Ureter (tissue), 1 donor: ENCODE measurements around the gene TCEAL5. TPM values are rescaled to one million over a fixed set of nuclear protein-coding genes. Genes with fewer than 3 reads are reported as not detected.
"Not testable (repeated sequence)": the region's sequence is repeated elsewhere in the genome, so short reads cannot be mapped to it uniquely, and the experiment has no call there.

Experiments
- DNase-seq: peaks from one replicate; pipeline ENCODE4 v3.0.0-alpha.2; 2020; ENCODE audit warnings: low spot score
- total RNA-seq: library from RNA; stranded (reverse); gene quantifications from one replicate; pipeline ENCODE4 v1.2.4, GENCODE V29; 2023
- donor health status: DM: yes; HTN: yes; CAD: no.

The TCEAL5 gene
- total RNA-seq, 1 donor from 2014 or later, result 1.1 TPM

- no peak for DNase-seq
Observed at GRCh38 chrX:103234869-103235268, 41.7 kb downstream of the TCEAL5 start.

GRCh38 chrX:103233263-103233662, 43.3 kb downstream of the TCEAL5 start:
- DNase-seq, result no peak

- not testable (repeated sequence) for DNase-seq
Observed at GRCh38 chrX:103225918-103226317, 50.6 kb downstream of the TCEAL5 start.

Other genes with a start within 250 kb of the TCEAL5 start
- 2.4 TPM for gene BEX1, start 212.6 kb downstream of the TCEAL5 start, total RNA-seq
- 1.9 TPM for gene NXF3, start 183.6 kb downstream of the TCEAL5 start, total RNA-seq
- 51.2 TPM for gene BEX4, start 61.6 kb downstream of the TCEAL5 start, total RNA-seq
- 54.7 TPM for gene TCEAL8, start 21.6 kb downstream of the TCEAL5 start, total RNA-seq
- gene BEX2, start 34.2 kb upstream of the TCEAL5 start, total RNA-seq, result 16.5 TPM
- 7.9 TPM for gene TCEAL7, start 53.5 kb upstream of the TCEAL5 start, total RNA-seq
- gene TCEAL9, start 79.8 kb upstream of the TCEAL5 start, total RNA-seq, result 52.1 TPM
- 111 TPM for gene BEX3, start 99.8 kb upstream of the TCEAL5 start, total RNA-seq
- gene RAB40A, start 242.7 kb upstream of the TCEAL5 start, total RNA-seq, result 2.8 TPM